Fibroblast of lung (primary cell): Measurements from ENCODE around the gene XRCC1.

Experiments used
- CTCF ChIP-seq, 2 donors: IDR thresholded peaks in 1 of 2; conservative IDR thresholded peaks in 1 of 2; 1 replicate in 1 of 2; 2 replicates in 1 of 2; pipeline ENCODE4 v1.5.1; 2011 to 2012; ENCODE audit warnings: low read length in 2 of 2, control low read depth in 1 of 2, inconsistent platforms in 1 of 2, low read depth in 1 of 2, mild to moderate bottlenecking in 1 of 2
- EZH2 ChIP-seq: IDR thresholded peaks from 2 replicates; pipeline ENCODE4 v1.5.1; 2012; ENCODE audit warnings: low read length, control low read depth, mild to moderate bottlenecking; ENCODE audit errors: missing control alignments

GRCh38 chr19:43518051-43518450 is 57.3 kb downstream of the XRCC1 start:
- TF ChIP-seq CTCF (conservative IDR thresholded peaks at IDR 0.05 in 1 of 2, IDR thresholded peaks at IDR 0.05 in 1 of 2; ENCODE audit: low read depth in 1 of 2, low read length in 2 of 2) (no peak), EZH2 (no peak)
